ELR (cell line): ENCODE results near the gene STATH.
"Not testable (repeated sequence)": the region's sequence is repeated elsewhere in the genome, so short reads cannot be mapped to it uniquely, and the experiment has no call there.

ENCODE experiments used
- DNase-seq: peaks from one replicate; pipeline ENCODE4 v3.0.0-alpha.2; 2015; ENCODE audit warnings: low read depth

STATH gene

GRCh38 chr4:69995526-69996016 lies at the start of gene STATH:
Gene STATH, plus strand, starts transcription at chr4:69995966. Its CDS starts 2,472 bp downstream, at chr4:69998438.
- no peak for DNase-seq

GRCh38 chr4:69951602-69952001 lies 44.2 kb upstream of the STATH start:
- DNase-seq: no peak

GRCh38 chr4:69957209-69957608 lies 38.6 kb upstream of the STATH start:
- no peak for DNase-seq

DNA sequence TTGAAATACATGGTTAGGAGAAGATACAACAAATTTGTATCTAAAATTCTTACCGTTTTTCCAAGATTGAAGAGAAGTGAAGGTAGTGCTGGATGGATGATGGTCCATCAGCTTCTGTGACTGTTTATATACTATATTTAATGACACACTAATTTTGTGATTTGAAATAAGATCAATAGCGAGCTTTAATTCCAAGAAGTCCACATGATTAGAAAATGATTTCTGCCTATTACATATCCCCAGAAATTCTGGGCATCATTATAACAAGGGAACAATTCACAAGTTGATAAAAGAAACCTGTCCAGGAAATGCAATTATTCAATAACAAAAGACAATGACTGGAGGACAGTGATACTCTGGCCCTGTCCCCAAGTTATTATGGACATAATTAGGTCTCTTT lies 30.1 kb upstream of the STATH start, which contains the start of gene CSN2:
TSS of gene CSN2 (minus strand) at position 101 of the 400 bp plus-strand sequence. CDS start 4,733 bp downstream, outside the sequence.
- DNase-seq: no peak

DNA sequence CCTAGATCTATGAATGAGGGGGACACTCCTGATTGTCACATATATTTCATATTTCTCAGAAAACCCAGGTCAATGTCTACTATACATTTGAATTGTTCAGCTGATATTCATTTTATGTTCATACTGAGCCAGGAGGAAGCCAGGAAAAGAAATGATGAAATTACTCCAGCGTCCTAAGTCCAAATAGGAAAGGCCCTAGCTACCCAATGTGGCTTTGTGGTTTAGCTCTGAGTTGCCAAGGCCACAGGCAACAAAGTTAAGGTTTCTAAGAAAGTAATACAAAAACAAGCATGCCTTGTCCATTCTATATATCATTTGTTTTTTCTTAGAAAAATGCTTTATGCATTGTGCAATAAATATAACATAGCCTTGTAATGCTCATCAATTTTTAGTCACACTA lies 25.7 kb upstream of the STATH start:
- DNase-seq: no peak

- no peak for DNase-seq
These were observed 21.1 kb upstream of the STATH start for GRCh38 chr4:69974631-69975030.

DNA sequence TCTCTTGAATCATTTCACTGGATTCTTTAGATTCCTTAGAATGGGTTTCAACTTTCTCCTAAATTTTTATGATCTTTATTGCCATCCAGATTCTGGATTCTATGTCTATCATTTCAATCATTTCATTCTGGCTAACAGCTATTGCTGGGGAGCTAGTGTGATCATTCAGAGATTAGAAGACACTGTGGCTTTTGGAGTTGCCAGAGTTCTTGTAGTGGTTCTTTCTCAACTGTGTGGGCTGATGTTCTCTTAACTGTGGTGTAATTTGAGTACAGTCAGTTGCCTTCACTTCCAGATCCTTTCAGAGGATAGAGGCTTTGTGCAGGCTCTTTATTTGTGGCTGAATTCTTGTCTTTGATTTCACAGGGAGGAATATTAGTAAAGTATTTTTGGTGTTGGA lies 18.2 kb upstream of the STATH start:
- DNase-seq: no peak

DNA sequence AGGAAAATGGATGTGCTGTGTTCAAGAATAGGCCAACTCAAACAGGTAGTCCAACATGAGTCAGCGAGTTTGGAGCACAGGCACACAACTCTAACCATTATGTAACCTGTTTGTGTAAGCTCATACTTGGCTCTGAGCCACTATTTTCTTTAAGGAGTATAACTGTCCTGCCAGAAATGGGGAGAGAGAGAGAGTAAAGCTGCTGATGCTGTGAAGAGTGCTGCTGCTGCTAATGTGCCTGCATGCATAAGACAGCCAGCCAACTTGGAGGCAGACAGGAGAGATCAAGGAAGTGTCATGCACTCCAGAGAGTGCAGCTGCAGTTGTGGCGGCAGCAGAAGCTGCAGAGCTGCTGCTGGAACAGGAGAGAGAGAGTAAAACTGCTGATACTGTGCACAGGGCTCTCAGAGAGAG lies 11.7 kb upstream of the STATH start:
- no peak for DNase-seq

DNA sequence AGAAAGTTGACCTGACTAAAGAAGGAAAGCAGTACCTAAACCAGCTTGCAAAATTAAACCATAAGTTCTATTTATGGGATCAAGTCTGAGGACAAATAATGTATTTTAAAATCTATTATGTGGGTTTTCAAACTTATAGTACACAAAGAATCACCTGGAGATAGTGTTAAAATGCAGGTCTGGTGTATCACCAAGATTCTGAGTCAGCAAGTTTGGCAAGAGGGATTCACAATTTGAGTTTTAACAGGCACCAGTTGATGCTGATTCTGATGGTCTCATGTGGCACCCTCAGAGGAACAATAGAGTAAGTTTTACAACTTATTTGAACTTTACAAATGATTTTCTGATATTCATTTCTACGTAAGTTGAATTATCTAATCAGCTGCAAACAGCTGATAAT lies 9.1 kb upstream of the STATH start:
- DNase-seq: no peak

GRCh38 chr4:69991016-69991415 lies 4.8 kb upstream of the STATH start:
- no peak for DNase-seq

DNA sequence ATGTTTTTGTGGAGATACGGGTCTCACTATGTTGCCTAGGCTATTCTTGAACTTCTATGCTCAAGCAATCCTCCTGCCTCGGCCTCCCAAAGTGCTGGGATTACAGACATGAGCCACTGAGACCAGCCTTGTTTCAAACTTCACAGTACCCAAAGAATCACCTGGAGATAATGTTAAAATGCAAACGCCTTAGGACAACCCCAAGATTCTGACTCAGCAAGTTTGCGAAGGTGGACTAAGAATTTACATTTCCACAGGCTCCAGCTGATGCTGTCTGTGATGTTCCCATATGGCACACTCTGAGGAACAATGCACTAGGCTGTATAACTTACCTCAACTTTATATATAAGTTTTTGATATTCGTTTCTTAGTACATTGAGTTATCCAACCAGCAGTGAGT lies 984 bp upstream of the STATH start:
- no peak for DNase-seq

DNA sequence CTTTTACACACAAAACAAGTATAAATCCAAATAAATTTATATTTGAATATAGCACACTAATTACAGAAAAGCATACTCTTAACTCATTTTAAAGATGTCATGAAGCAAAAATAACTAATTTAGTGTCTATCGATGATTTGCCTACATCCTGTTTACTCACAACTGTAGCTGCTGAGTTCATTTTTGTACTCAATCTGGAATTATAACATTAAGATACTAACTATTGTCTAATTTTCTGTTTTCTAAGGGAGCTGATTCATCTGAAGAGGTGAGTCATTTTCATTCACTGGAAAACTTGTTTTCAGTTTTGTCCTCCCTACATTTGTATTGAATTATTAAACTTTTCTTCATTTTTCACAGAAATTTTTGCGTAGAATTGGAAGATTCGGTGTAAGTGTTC lies 3.7 kb downstream of the STATH start:
- peak; percentile 10 for DNase-seq

GRCh38 chr4:70000711-70001110 lies 4.9 kb downstream of the STATH start:
- no peak for DNase-seq

GRCh38 chr4:70002507-70002906 lies 6.7 kb downstream of the STATH start:
- DNase-seq: no peak

DNA sequence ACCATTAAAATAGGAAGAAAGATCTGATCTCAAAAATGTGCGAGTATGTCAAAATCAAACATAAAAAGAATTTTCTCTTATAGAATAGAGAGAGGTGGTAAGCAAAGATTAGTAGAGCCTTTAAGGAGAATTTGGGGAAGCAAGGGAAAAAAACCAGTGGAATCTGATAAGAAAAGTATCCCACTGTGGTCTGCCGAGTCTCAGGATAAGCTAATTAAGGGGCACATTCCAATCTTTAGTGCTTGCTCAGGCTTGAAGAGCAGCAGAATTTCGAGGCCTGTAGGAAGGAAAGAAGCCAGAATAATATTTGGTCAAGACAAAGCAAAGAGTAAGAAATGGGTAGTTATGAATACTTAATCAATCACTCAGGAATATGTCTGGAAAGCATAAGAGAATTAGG lies 13.0 kb downstream of the STATH start:
- DNase-seq: no peak

GRCh38 chr4:70019006-70019405 lies 23.2 kb downstream of the STATH start:
- DNase-seq: not testable (repeated sequence)

DNA sequence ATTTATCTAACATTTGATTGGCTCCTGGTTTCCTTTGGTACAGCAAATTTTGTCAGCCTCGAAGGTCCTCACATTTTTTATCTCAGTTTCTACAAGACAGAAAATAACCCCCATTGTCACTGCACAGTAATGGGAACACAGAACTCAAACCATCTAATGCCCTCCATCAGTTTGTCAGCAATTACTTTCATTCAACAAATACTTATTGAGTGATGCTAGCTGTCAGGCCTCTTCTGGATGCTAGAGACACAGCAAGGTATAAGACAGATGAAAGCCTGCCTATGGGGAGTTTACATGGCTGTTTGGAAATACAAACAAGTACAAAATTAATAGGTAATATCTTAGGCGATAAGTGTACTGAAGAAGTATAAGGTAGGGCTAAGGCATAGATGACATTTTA lies 27.5 kb downstream of the STATH start:
- no peak for DNase-seq

- no peak for DNase-seq
These were observed 31.2 kb downstream of the STATH start for GRCh38 chr4:70027011-70027410.

DNA sequence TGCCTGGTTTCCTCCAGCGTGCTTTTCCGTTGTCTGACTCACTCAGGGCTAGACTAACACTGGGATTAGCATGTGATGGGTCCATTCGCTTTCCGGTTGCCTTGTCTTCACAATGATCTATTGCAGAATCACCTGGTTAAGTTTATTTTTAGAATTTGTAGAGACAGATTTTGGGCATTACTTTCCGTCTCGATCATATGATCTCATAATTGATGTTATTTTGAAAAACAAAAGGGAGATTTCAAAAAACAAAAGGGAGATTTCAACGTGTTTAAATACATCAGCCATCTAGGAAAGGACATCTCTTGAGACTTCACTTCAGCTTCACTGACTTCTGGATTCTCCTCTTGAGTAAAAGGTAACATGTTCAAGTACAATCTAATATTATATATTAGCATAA lies 32.4 kb downstream of the STATH start, which contains the start of gene HTN3:
TSS of gene HTN3 (plus strand) at position 301 of the 400 bp plus-strand sequence. CDS start 2,282 bp downstream, outside the sequence.
- not testable (repeated sequence) for DNase-seq

DNA sequence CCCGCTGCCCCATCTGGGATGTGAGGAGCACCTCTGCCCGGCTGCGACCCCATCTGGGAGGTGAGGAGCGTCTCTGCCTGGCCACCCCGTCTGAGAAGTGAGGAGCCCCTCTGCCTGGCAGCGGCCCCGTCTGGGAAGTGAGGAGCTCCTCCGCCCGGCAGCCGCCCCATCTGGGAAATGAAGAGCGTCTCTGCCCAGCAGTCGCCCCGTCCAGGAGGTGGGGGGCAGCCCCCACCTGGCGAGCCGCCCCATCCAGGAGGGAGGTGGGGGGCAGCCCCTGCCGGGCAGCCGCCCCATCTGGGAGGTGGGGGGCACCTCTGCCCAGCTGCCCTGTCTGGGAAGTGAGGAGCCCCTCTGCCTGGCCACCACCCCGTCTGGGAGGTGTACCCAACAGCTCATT lies 41.8 kb downstream of the STATH start:
- not testable (repeated sequence) for DNase-seq

DNA sequence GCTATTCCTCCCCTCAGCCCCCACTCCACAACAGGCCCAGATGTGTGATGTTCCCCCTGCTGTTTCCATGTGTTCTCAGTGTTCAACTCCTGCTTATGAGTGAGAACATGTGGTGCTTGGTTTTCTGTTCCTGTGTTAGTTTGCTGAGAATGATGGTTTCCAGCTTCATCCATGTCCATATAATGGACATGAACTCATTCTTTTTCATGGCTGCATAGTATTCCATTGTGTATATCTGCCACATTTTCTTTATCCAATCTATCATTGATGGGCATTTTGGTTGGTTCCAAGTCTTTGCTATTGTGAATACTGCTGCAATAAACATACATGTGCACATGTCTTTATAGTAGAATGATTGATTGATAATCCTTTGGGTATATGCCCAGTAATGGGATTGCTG lies 44.2 kb downstream of the STATH start:
- DNase-seq: not testable (repeated sequence)

GRCh38 chr4:70041652-70042286 lies 46.0 kb downstream of the STATH start:
- no peak for DNase-seq

GRCh38 chr4:70050138-70050537 lies 54.4 kb downstream of the STATH start, which contains the start of gene HTN1:
Gene HTN1, plus strand, starts transcription at chr4:70050438. Its CDS starts 2,639 bp downstream, at chr4:70053077.
- not testable (repeated sequence) for DNase-seq
